ENCODE data around the gene GOLGA6C. TPM values are rescaled to one million over a fixed set of nuclear protein-coding genes. Genes with fewer than 3 reads are reported as not detected.
"Not testable (repeated sequence)": the region's sequence is repeated elsewhere in the genome, so short reads cannot be mapped to it uniquely, and the experiment has no call there.

GOLGA6C gene
- total RNA-seq, result not detected
- long read RNA-seq, result 0 reads

DNA sequence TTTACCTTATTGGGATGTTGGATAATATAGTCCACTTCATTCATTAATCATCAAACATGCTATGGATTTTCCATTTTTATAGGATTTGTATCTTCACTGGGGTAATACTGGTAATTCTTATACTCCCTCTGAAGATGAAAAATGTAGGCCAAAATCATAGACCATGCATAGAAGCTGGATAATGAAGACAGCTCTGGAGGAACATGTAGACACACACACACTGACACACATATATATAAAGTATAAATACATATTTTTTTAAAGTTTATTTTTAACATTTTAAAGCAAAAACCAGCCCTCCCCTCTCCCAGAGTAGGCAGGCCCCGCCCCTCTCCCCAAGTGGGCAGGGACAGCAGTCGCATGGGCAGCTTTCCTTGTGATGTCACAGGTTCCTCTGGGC, at the start of gene GOLGA6C:
TSS of gene GOLGA6C (plus strand) at position 301 of the 400 bp plus-strand sequence. CDS start 265 bp downstream, outside the sequence.
- intact Hi-C loops (cut with DNase I); ATAC-seq; DNase-seq (ENCODE audit: missing footprints): not testable (repeated sequence)

DNA sequence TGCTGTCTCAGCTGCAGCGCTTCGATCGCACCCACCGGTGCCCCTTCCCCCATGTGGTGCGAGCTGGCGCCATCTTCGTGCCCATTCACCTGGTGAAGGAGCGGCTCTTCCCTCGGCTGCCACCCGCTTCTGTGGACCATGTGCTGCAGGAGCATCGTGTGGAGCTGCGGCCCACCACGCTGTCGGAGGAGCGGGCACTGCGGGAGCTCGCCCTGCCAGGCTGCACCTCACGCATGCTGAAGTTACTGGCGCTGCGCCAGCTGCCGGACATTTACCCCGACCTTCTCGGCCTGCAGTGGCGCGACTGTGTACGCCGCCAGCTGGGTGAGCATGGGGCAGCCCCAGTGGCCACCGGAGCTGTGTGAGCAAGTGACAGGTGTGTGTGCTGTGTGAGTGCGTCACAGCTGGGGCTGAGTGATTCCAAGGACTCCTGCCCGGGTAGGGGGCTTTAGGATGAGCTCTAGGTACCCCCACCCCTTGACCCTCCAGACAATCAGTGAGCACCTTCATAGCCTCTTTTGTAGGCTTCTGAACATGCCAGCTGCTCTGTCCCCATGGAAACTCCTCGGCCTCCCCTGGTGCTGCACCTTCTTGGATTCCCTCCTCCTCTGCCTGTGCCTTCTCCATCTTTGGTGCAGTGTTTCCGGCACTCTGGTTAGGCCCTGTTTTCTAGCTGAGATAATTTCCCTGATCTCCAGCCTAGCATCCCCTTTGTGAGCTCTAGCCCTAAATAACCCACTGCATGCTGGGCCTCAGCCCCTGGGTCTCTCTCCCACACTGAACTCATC, 49.4 kb upstream of the GOLGA6C start:
- intact Hi-C loops (cut with DNase I), result no loop called here
- DNase-seq (ENCODE audit: missing footprints), result no peak
- no peak for ATAC-seq

- DNase-seq (ENCODE audit: missing footprints), result no peak
- intact Hi-C loops (cut with DNase I), result no loop called here
- no peak for ATAC-seq
Observed at GRCh38 chr15:75209289-75209676, 48.9 kb upstream of the GOLGA6C start.

- ATAC-seq (no peak), DNase-seq (ENCODE audit: missing footprints) (no peak)
- intact Hi-C loops (cut with DNase I), result no loop called here
Observed at GRCh38 chr15:75210811-75211230, 47.3 kb upstream of the GOLGA6C start.

DNA sequence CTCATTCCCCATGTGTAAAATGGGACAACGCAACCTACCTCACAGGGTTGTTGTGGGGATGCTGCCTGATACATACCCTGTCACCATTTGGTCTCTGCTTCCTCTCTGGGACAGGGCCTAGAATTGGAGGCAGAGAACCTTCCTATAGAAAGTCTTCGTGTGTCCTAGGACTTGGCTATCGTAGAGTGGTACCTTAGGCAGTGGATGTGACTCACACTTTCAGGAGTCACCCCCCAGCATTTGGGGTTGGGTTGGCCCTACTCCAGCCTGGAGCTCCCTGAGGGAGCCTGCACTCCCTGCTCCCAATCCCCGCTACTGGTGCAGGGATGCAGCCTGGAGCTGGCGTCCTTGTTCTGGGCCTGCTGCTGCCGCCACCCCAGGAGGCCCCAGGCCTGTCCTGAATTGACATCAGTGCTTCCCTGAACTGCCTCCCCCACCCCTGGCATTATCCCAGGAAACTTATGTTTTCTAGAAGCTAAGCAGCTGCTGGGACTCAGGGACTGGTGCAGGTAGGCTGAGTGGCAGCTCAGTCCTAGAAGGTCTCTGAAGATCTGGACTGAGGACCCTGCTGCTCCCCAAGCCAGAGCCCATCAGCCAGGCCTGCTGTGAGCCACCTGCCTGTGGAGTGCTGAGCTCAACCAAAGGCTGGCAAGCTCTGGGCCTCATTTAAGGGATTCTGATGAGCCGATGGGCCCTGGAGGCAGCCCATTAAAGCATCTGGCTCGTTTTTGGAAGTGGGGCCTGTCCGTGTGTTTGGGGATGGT, 46.5 kb upstream of the GOLGA6C start:
- intact Hi-C loops (cut with DNase I), result no loop called here
- ATAC-seq, result no peak
- no peak for DNase-seq (ENCODE audit: missing footprints)

- intact Hi-C loops (cut with DNase I), result no loop called here
Observed at GRCh38 chr15:75212200-75212858, 45.8 kb upstream of the GOLGA6C start.

DNA sequence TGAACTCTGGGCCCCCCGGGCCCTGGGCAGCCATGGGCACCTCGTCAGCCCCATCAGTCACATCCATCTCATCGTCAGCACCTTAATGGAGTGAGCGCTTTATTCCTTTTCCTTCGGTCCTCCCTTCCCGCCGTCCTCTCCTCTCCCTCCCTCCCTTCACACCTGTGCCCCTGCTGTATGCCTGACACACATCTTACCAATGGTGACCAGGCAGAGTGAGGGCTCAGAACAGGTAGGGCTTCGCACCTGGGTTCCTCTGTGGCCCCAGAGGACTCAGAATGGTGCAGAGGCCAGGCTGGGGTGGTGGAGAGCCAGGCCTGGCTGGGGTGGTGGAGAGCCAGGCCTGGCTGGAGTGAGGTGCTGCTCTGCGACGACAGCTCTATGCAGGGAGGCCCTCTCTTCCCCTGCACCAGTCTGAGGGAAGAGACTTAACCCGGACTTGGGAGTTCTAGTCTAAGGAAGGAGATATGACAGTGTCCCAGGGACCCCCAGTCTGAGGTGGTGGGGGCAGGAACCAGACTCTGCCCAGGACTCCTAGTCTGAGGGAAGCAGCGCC, 44.8 kb upstream of the GOLGA6C start:
- intact Hi-C loops (cut with DNase I), result no loop called here

More at GRCh38 chr15:75212200-75212858, 45.8 kb upstream of the GOLGA6C start:
- no peak for DNase-seq (ENCODE audit: missing footprints)
- ATAC-seq, result no peak

DNA sequence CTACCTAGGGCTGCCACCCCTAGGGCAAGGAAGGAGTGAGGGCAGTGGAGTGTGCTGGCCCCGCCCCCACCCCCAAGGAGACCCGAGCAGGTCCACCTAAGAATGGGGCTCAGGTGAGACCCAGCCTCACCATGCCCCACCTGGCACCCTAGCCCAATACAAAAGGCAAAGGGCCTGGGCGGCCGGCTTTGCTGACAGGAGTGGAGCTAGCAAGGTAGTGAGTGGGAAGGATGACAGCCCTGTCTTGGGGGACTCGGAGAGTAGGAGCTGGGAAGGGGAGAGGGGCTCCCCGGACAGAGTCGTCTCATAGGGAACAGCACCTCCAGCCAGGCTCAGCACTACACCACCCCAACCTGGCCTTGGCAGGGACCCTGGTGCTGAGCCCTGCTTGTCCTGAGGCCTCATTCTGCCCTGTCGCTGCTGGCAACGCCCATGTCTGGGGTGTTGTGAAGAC, 44.3 kb upstream of the GOLGA6C start:
- DNase-seq (ENCODE audit: missing footprints) (peak; percentile 68), ATAC-seq (no peak)
- intact Hi-C loops (cut with DNase I), result no loop called here

More for the DNA sequence above, 44.8 kb upstream of the GOLGA6C start:
- no peak for ATAC-seq
- DNase-seq (ENCODE audit: missing footprints), result peak; percentile 22

DNA sequence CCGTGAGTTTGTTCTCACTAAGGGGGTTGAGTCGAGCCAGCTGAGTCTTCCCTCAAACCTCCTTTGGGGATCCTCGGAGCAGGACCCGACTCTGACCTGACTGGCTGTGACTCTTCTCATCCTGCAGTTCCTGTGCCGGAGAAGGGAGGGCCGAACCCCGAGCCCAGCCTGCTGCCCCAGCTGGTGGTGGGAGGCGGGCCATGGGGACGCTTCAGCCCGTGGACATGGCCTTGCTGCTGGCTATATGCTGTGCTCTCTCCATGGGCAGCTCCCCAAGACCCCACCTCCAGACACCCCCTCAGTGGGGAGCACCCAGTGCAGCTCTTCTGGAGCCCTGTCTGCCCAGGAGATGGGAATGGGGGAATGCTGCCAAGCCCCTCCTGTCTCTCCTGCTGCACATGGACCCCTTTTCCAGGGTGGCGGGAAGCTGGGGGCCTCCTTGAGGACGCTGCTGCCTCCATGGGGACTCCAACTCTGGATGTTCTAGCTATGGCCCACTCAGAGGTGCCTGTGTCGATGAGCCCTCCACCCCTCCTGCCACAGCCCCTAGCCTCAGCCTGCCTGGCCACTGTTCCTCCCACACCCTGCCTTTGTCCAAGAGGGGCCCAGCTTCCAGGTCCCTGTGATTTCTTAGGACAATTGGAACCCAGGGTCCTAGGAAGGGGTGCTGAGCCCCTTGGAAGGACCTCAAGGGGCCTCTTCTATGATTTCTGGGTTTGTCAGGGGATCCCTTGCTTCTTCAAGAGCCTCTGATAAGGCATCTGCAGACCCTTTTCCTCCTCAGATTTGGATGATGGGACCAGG, 43.6 kb upstream of the GOLGA6C start:
- DNase-seq (ENCODE audit: missing footprints) (peak; percentile 34), ATAC-seq (no peak)
- intact Hi-C loops (cut with DNase I), result no loop called here

DNA sequence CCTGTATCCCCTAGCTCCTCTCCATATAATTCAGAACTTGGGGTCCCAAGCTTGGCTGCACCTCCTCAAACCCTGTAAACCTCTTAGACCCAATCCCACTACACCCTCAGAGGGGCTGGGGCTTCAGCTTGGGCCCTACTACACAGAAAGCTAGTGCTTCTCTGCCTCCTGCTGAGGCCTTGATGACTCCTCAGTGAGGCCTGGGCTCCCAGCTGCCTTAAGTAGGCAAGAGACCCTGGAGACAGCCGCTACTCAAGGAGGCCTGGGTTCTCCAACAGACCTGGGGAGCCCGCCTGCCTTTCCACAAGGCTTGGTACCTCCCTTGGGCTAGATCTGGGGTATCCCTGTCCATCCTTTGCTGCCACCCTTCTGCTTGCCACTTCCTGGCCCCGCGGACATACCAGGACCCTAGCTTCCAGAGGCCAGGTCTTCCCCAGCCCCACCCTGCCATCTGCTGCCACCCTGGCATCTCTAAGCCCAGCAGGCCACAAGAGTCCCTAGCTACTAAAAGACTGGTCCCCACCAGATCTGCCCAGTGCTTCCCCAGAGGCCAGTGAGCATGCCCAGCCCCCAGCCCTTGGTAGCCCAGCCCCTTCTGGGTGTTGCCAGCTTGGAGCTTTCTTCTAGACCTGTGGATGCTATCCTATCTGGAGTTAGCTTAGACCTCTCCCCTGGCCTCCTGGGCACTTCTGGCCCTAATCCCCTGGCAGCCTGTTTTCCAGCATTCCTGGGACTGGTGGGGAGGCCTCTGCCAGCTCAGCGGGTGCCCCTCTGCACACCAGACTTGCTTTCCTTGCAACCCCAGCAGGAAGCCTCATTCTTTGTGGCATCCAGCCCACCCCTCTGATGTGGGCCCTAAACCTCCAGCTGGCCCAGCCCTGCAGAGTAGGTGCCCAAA, 42.8 kb upstream of the GOLGA6C start:
- intact Hi-C loops (cut with DNase I), result no loop called here
- DNase-seq (ENCODE audit: missing footprints) (peak; percentile 53), ATAC-seq (peak; percentile 2)

- DNase-seq (ENCODE audit: missing footprints) (peak; percentile 13), ATAC-seq (no peak)
- intact Hi-C loops (cut with DNase I), result no loop called here
Observed at GRCh38 chr15:75217012-75217411, 41.1 kb upstream of the GOLGA6C start.

GRCh38 chr15:75217574-75217973, 40.6 kb upstream of the GOLGA6C start:
- ATAC-seq; intact Hi-C loops (cut with DNase I): not testable (repeated sequence)
- peak; percentile 4 for DNase-seq (ENCODE audit: missing footprints)

DNA sequence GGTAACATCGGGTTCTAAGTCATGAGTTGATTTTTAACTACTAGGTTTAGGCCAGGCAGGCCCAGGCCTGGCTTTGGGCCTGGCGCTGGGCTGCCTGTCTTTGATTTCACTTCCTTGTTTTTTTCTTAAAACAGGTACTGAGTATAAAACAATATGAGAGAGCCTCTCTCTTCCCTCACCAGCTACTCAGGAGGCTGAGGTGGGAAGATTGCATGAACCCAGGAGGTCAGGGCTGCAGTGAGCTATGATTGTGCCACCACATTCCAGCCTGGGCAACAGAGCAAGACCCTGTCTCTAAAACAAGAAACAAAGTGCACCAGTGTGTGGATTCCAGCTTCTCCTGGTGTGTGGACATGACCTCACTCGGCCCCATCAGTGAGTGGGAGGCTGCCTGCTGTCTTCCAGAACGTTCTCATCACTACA, 38.6 kb upstream of the GOLGA6C start:
- ATAC-seq; intact Hi-C loops (cut with DNase I): not testable (repeated sequence)
- DNase-seq (ENCODE audit: missing footprints), result peak; percentile 30

DNA sequence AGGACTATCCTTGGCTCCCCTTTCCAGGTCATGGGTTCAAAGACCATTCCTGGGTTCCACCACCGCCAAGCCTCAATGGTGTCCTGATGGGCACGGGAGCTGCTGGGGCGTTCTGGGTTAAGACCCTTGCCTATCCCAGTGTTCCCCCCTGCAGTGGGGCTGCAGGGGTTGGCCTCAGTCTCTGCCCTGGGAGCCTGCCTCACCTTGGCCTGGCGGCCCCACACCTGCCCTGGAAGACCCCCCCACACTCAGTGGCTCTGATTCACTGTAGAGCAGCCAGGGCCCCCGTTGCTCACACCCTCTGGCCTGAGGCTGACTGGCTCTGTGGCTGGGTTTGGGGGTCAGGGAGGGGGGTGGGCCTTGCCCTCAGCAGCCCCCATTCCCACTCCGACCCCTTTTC, 34.4 kb upstream of the GOLGA6C start:
- DNase-seq (ENCODE audit: missing footprints), result peak; percentile 60
- intact Hi-C loops (cut with DNase I), result no loop called here
- ATAC-seq, result no peak

DNA sequence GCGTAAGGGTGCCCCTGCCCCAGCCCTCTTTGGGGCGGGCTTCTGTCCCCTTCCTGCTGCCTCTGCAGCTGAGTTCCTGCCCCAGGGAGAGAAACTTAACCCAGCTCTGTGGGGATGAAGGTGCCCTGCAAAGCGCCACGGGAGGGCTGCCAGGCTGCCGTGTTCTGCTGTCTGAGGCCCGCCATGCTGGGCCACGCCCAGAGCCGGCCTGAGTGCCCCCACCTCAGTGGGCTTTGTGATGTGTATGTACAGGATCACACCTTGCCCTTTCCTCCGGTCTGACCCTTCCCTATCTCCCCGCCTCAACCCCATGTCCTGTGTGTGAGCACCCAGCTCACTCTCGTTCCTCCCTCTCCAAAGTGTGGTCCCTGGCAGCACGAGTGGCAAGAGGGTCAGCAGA, 33.9 kb upstream of the GOLGA6C start:
- DNase-seq (ENCODE audit: missing footprints) (peak; percentile 27), ATAC-seq (no peak)
- intact Hi-C loops (cut with DNase I), result no loop called here

DNA sequence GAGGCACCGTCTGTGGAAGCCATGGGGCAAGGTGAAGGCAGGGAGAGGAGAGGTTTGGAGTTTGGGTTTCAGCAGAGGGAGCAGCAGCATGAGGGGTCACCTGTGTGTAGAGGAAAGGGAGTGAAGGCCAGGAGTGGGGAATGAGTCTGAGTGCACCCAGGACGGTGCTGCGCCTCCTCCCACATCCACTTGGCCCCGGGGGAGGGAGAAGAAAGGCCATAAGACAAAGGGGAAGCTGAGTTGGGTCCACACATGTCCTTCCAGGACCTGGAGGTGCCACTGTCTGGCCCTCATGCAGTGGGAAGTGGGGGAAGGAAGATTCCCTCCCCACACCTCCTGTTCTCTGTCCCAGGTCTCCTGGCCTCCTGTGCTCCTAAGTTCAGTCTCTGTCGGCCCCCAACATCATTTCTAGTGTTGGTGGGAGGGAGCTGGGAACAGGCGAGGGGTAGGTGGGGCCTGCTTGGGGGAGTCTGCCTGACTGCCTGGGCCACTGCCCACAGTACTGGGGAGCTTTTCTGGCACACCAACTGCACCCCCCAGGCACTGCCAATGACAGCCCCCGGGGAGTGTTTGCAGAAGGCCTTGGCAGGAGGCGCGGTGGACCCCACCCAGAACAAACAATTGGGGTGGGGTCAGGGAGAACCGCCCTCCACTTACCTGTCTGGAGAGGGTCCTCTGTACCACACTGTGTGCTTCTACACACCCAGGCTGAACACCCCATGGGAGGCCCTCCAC, 32.9 kb upstream of the GOLGA6C start:
- intact Hi-C loops (cut with DNase I); ATAC-seq: not testable (repeated sequence)
- DNase-seq (ENCODE audit: missing footprints), result peak; percentile 20

All from Right ventricle myocardium inferior (tissue), 1 donor.